HG03432 (cell line): Measurements from ENCODE around the gene SERPINE2.
"Not testable (repeated sequence)": the region's sequence is repeated elsewhere in the genome, so short reads cannot be mapped to it uniquely, and the experiment has no call there.

ENCODE experiments used
- ATAC-seq: cut with Tn5 transposase; IDR thresholded peaks from one replicate; pipeline ENCODE4 v1.9.1; 2021; ENCODE audit warnings: mild to moderate bottlenecking, moderate library complexity; ENCODE audit not compliant: unreplicated experiment

Gene SERPINE2

GRCh38 chr2:224017957-224018356, 21.1 kb downstream of the SERPINE2 start:
- ATAC-seq, result no peak

GRCh38 chr2:224016963-224017362, 22.1 kb downstream of the SERPINE2 start:
- no peak for ATAC-seq

- no peak for ATAC-seq
Measured at GRCh38 chr2:224014336-224014735, 24.8 kb downstream of the SERPINE2 start.

GRCh38 chr2:224011837-224012236, 27.2 kb downstream of the SERPINE2 start:
- ATAC-seq, result no peak

GRCh38 chr2:224009605-224010315, 29.3 kb downstream of the SERPINE2 start:
- no peak for ATAC-seq

- no peak for ATAC-seq
Measured at GRCh38 chr2:224008702-224009261, 30.3 kb downstream of the SERPINE2 start.

- ATAC-seq, result no peak
Measured at GRCh38 chr2:224004105-224004695, 34.9 kb downstream of the SERPINE2 start.

- ATAC-seq, result not testable (repeated sequence)
Measured at GRCh38 chr2:224000662-224001061, 38.4 kb downstream of the SERPINE2 start.

- ATAC-seq, result no peak
Measured at GRCh38 chr2:223999862-224000261, 39.2 kb downstream of the SERPINE2 start.

GRCh38 chr2:223998948-223999347, 40.1 kb downstream of the SERPINE2 start:
- ATAC-seq, result no peak

- ATAC-seq, result no peak
Measured at GRCh38 chr2:223997938-223998337, 41.1 kb downstream of the SERPINE2 start.

- no peak for ATAC-seq
Measured at GRCh38 chr2:223996391-223996790, 42.7 kb downstream of the SERPINE2 start.

- no peak for ATAC-seq
Measured at GRCh38 chr2:223995569-223995968, 43.5 kb downstream of the SERPINE2 start.

- ATAC-seq, result no peak
Measured at GRCh38 chr2:223994562-223995162, 44.4 kb downstream of the SERPINE2 start.

- peak; percentile 83 for ATAC-seq
Measured at GRCh38 chr2:223993634-223994232, 45.4 kb downstream of the SERPINE2 start.

- ATAC-seq, result no peak
Measured at GRCh38 chr2:223991611-223992010, 47.5 kb downstream of the SERPINE2 start.

- no peak for ATAC-seq
Measured at GRCh38 chr2:223989856-223990232, 49.2 kb downstream of the SERPINE2 start.

- no peak for ATAC-seq
Measured at GRCh38 chr2:223989206-223989855, 49.8 kb downstream of the SERPINE2 start.

- no peak for ATAC-seq
Measured at GRCh38 chr2:223981241-223981640, 57.8 kb downstream of the SERPINE2 start.

- ATAC-seq, result no peak
Measured at GRCh38 chr2:223980803-223981202, 58.3 kb downstream of the SERPINE2 start.

- no peak for ATAC-seq
Measured at GRCh38 chr2:223980397-223980735, 58.7 kb downstream of the SERPINE2 start.
